CD14-positive monocyte (primary cell): Measurements from ENCODE around the gene DERL3. TPM values are rescaled to one million over a fixed set of nuclear protein-coding genes. Genes with fewer than 3 reads are reported as not detected.
A peak's percentile ranks its signal among the peaks of the same experiment; 100 is the strongest.

Experiments used
- DNase-seq, 3 donors: peaks; one replicate each; pipeline ENCODE4 v3.0.0-alpha.2; 2011 to 2022
- H2AFZ ChIP-seq: 2 replicates; pipeline ENCODE4 v1.6.0; 2012; ENCODE audit warnings: mild to moderate bottlenecking, low read depth, low read length, inconsistent platforms; ENCODE audit not compliant: insufficient read depth, poor library complexity, severe bottlenecking
- H3K27ac ChIP-seq, 2 donors: 1 replicate in 1 of 2; 2 replicates in 1 of 2; pipeline ENCODE4 v1.5.1; 2012 to 2013; ENCODE audit warnings: low read length in 2 of 2, control low read depth in 1 of 2, inconsistent platforms in 1 of 2, low read depth in 1 of 2, mild to moderate bottlenecking in 1 of 2
- H3K27me3 ChIP-seq, 2 donors: one replicate each; pipeline versions ENCODE4 v1.6.0 to v1.6.1; 2011 to 2013; ENCODE audit warnings: low read length in 2 of 2; ENCODE audit not compliant: control insufficient read depth in 2 of 2, insufficient read depth in 2 of 2
- H3K36me3 ChIP-seq, 2 donors: replicated peaks in 1 of 2; 1 replicate in 1 of 2; 2 replicates in 1 of 2; pipeline versions ENCODE4 v1.5.1 to v1.6.1; 2012 to 2013; ENCODE audit warnings: low read length in 2 of 2, control low read depth in 1 of 2, inconsistent platforms in 1 of 2, mild to moderate bottlenecking in 1 of 2; ENCODE audit not compliant: insufficient read depth in 2 of 2, control insufficient read depth in 1 of 2
- H3K4me1 ChIP-seq, 2 donors: 1 replicate in 1 of 2; 2 replicates in 1 of 2; pipeline versions ENCODE4 v1.5.1 to v1.6.1; 2012 to 2013; ENCODE audit warnings: low read length in 2 of 2, control low read depth in 1 of 2, inconsistent platforms in 1 of 2, mild to moderate bottlenecking in 1 of 2, moderate library complexity in 1 of 2; ENCODE audit not compliant: insufficient read depth in 2 of 2, control insufficient read depth in 1 of 2
- H3K4me2 ChIP-seq: replicated peaks from 2 replicates; pipeline ENCODE3; 2012; ENCODE audit warnings: low read length, moderate library complexity, mild to moderate bottlenecking; ENCODE audit not compliant: poor library complexity, severe bottlenecking; ENCODE audit errors: extremely low read depth
- H3K4me3 ChIP-seq, 3 experiments: fragments of 200-600 bp in 1 of 3; sonication (generic) in 1 of 3; replicated peaks in 1 of 3; 1 replicate in 2 of 3; 2 replicates in 1 of 3; pipeline ENCODE4 v1.5.1; 2011 to 2013; ENCODE audit warnings: low read length in 3 of 3, mild to moderate bottlenecking in 3 of 3, control low read depth in 2 of 3, low read depth in 2 of 3, inconsistent platforms in 1 of 3, moderate library complexity in 1 of 3
- H3K79me2 ChIP-seq: 2 replicates; pipeline ENCODE4 v1.6.0; 2012; ENCODE audit warnings: mild to moderate bottlenecking, control low read depth, inconsistent platforms, low read length, moderate library complexity; ENCODE audit not compliant: insufficient read depth
- H3K9ac ChIP-seq: 2 replicates; pipeline ENCODE4 v1.6.0; 2017; ENCODE audit warnings: low read length, mild to moderate bottlenecking; ENCODE audit not compliant: insufficient read depth, poor library complexity, severe bottlenecking
- H3K9me3 ChIP-seq, 2 donors: replicated peaks in 1 of 2; 1 replicate in 1 of 2; 2 replicates in 1 of 2; pipeline versions ENCODE4 v1.5.1 to v1.6.1; 2012 to 2013; ENCODE audit warnings: low read length in 2 of 2, control low read depth in 1 of 2; ENCODE audit not compliant: control insufficient read depth in 1 of 2, insufficient read depth in 1 of 2
- H4K20me1 ChIP-seq: 2 replicates; pipeline ENCODE4 v1.6.0; 2012; ENCODE audit warnings: mild to moderate bottlenecking, low read length, control low read depth, moderate library complexity; ENCODE audit not compliant: insufficient read depth
- H3K27ac Mint-ChIP-seq, 7 donors: one replicate each; pipeline ENCODE4 v1.8.0; 2020; ENCODE audit warnings: mild to moderate bottlenecking in 7 of 7, mixed read lengths in 7 of 7, moderate library complexity in 6 of 7, inconsistent platforms in 2 of 7
- H3K27me3 Mint-ChIP-seq, 3 donors: one replicate each; pipeline ENCODE4 v1.8.0; 2021 to 2022; ENCODE audit warnings: low read depth in 3 of 3, mild to moderate bottlenecking in 3 of 3, mixed read lengths in 3 of 3, moderate library complexity in 3 of 3, inconsistent platforms in 1 of 3
- H3K36me3 Mint-ChIP-seq, 2 donors: one replicate each; pipeline ENCODE4 v1.8.0; 2020; ENCODE audit warnings: mixed read lengths in 2 of 2, inconsistent platforms in 1 of 2, mild to moderate bottlenecking in 1 of 2
- H3K4me1 Mint-ChIP-seq: one replicate; pipeline ENCODE4 v1.8.0; 2020; ENCODE audit warnings: mild to moderate bottlenecking, mixed read lengths
- H3K4me3 Mint-ChIP-seq, 2 donors: one replicate each; pipeline ENCODE4 v1.8.0; 2020; ENCODE audit warnings: mild to moderate bottlenecking in 2 of 2, mixed read lengths in 2 of 2, moderate library complexity in 1 of 2
- H3K9me3 Mint-ChIP-seq, 7 donors: one replicate each; pipeline ENCODE4 v1.8.0; 2020 to 2022; ENCODE audit warnings: mixed read lengths in 7 of 7, mild to moderate bottlenecking in 6 of 7, moderate library complexity in 6 of 7, inconsistent platforms in 2 of 7
- CTCF ChIP-seq: fragments of 200-600 bp; IDR thresholded peaks from one replicate; pipeline ENCODE4 v1.8.0; 2022; ENCODE audit warnings: antibody characterized with exemption, mild to moderate bottlenecking
- WGBS: methylation state at CpG from one replicate; pipeline ENCODE4 v1.1.5; 2013; ENCODE audit warnings: missing lambda C conversion rate; ENCODE audit not compliant: insufficient coverage; 5-methylcytosine and 5-hydroxymethylcytosine counted together
- intact Hi-C, 2 donors: fragments of 100-400 bp; cut with micrococcal nuclease; formaldehyde crosslinking; loops; one replicate each; pipeline versions ENCODE4 v1.15.0 to v1.15.1; 2023
- polyA plus RNA-seq, 3 donors: library from polyadenylated mRNA; depleted of rRNA in 1 of 3; unstranded in 2 of 3; stranded (reverse) in 1 of 3; fragments of 300-500 nt in 2 of 3; fragments of >200 nt in 1 of 3; fragmentation: Illumina TruSeq in 2 of 3; gene quantifications; 1 replicate in 2 of 3; 2 replicates in 1 of 3; pipeline ENCODE4 v1.2.3, GENCODE V29; 2012 to 2021

DERL3 gene
- polyA plus RNA-seq, 3 donors, result 0.23 to 0.64 (median 0.28) TPM

DNA sequence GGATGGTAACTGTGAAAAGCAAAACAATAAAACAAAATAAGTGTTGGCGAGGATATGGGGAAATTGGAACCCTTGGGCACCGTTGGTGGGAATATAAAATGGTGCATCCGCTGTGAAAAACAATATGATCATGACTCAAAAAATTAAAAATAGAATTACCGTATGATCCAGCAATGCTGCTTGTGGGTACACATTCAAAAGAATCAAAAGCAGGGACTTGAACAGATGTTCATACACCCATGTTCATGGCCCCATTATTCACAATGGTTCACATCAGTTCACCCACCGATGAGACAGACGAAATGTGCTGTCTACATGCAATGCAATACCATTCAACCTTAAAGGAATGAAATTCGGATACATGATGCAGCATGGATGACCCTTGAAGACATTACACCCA lies 1.2 kb upstream of the DERL3 start:
- Histone ChIP-seq H3K4me1 (peaks cover 25% of the 10 kb centered on the region in 2 donors), H3K9me3 (no peaks in the 10 kb centered on the region), H3K4me3 (peak overlapping the region in 1 of 3 experiments; percentile 58), H3K27me3 (no peaks in the 10 kb centered on the region), H2AFZ (no peak overlapping the region), H3K27ac (no peak overlapping the region), H3K4me2 (no peak overlapping the region), H3K9ac (no peak overlapping the region), H3K36me3 (peaks cover 14 to 18% of the 10 kb centered on the region in 2 donors), H4K20me1 (peaks cover 4% of the 10 kb centered on the region), H3K79me2 (no peaks in the 10 kb centered on the region)
- intact Hi-C loops, result no loop called here
- Mint-ChIP-seq H3K36me3 (peaks cover 13 to 18% of the 10 kb centered on the region in 2 donors), H3K27me3 (peaks cover 3 to 8% (median 4%) of the 10 kb centered on the region in 3 donors), H3K4me1 (peaks cover 27% of the 10 kb centered on the region), H3K9me3 (no peaks in the 10 kb centered on the region), H3K27ac (peak overlapping the region in 1 of 7 donors; percentile 71), H3K4me3 (peak overlapping the region in 1 of 2 donors; percentile 35)
- no peak for DNase-seq
- 88% methylated on average over 3 of the region's 7 CpGs for WGBS
- TF ChIP-seq CTCF, result no peak

- TF ChIP-seq CTCF, result no peak
- Histone ChIP-seq H3K9me3 (no peaks in the 10 kb centered on the region), H3K4me3 (peak overlapping the region; percentile 36 to 73 (median 49)), H3K27ac (no peak overlapping the region), H4K20me1 (peaks cover 8% of the 10 kb centered on the region), H3K4me2 (peak overlapping the region; percentile 69), H3K4me1 (peaks cover 16 to 17% of the 10 kb centered on the region in 2 donors), H3K79me2 (no peaks in the 10 kb centered on the region), H2AFZ (peak overlapping the region; percentile 56), H3K27me3 (no peaks in the 10 kb centered on the region), H3K9ac (peak overlapping the region; percentile 57), H3K36me3 (peaks cover 30 to 35% of the 10 kb centered on the region in 2 donors)
- intact Hi-C loops, result loop anchor here (2.0 to 5.0 kb wide), 2 partner anchors 51 to 121 kb away; partner anchors contain the start of gene SMARCB1 (in 2 of the 2)
- Mint-ChIP-seq H3K36me3 (peaks cover 21 to 36% of the 10 kb centered on the region in 2 donors), H3K4me3 (peak overlapping the region; percentile 83 to 88), H3K27ac (peak overlapping the region; percentile 60 to 94 (median 85)), H3K9me3 (no peaks in the 10 kb centered on the region), H3K27me3 (peaks cover 3 to 8% (median 4%) of the 10 kb centered on the region in 3 donors), H3K4me1 (peaks cover 20% of the 10 kb centered on the region)
- 15% methylated on average over 40 of the region's 41 CpGs for WGBS
- DNase-seq, result peak; percentile 32 to 66 (median 36)
Observed at GRCh38 chr22:23837911-23838680, 710 bp downstream of the DERL3 start.
